Stimulated activated naive CD4-positive, alpha-beta T cell (primary cell): ENCODE results near the gene PURA.
A peak's percentile ranks its signal among the peaks of the same experiment; 100 is the strongest.

Experiments used
- DNase-seq, 6 experiments: peaks; one replicate each; lab custom pipeline; 2025; lab: John Stamatoyannopoulos, UW

PURA gene

DNA sequence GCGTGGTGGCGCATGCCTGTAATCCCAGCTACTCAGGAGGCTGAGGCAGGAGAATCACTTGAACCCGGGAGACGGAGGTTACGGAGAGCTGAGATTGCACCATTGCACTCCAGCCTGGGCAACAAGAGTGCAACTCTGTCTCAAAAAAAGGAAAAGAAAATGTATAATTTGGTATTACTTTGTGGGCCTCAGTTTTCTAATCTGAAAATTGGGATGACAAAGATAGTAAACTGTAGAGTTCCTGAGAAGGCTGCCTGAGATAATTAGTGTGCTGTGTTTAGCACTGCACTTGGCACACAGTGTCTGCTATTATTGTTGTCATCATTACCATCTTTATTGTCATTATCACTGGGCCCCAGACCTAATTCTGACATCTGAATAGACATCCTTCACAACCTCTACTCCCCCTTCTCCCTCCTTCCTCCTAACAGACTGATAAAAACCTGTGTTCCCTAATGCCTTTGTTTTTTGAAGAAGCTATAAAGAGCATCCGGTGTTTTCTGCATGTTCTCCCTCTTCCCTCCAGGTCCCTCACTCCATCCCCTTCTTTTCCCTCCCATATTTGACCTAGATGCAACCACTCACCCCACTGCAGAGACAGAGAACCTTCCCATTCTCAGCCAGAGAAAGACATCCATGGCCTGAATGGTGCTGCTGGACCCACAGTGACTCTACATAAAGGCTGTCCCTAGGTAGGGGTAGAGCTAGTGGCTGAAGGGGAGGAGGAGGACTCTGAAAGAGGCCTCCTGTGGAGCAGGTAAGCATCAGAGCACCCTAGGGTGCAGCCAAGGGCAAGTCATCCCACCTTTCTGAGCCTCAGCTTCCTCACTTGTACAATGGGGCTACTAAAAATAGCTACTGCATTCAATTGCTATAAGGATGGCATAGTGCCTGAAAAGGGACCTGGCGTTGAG lies 45.4 kb downstream of the PURA start:
- DNase-seq, result no peak

DNA sequence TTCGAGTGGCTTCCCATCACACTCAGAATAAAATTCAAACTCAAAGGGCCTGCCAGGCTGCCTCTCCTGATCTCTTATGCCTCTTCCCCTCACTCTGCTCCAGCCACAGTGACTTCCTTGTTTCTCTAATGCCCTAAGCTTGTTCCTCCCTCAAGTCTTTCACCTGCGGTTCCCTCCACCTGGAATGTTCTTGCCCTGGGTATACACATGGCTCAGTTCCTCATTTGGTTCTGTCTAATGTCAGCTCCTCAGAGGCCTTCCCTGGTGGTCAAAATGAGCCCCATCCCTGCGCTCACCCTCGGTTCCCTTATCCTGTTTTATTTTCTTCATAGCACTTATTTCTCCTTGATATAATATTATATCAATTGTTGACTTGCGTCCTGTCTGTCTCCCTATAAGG lies 48.4 kb downstream of the PURA start:
- DNase-seq, result no peak

DNA sequence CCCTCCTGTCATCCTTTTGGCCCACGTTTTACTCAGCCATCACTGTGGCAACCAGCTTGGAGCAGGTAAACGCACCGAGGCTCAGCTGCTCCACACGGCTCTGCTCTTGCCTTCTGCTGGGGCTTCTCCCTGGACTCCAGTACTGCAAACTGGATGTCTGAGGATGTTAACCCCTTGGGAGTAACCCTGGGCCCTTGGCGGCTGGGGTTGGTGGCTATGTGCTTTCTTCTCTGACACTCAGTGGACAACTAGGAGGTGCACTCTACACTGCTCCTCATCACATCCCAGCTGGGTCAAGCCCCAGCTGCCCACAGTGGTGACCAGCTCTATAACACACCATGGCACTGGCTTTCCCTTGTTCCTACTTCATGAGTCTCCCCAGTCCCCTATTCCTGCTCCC lies 48.9 kb downstream of the PURA start:
- no peak for DNase-seq

- DNase-seq, result no peak
Measured at GRCh38 chr5:140165101-140165922, 51.4 kb downstream of the PURA start.

- no peak for DNase-seq
Measured at GRCh38 chr5:140165923-140166270, 52.0 kb downstream of the PURA start.

GRCh38 chr5:140166911-140167310 lies 53.0 kb downstream of the PURA start:
- DNase-seq, result no peak

GRCh38 chr5:140168371-140168770 lies 54.5 kb downstream of the PURA start:
- DNase-seq, result no peak

- DNase-seq, result no peak
Measured at GRCh38 chr5:140169410-140169809, 55.5 kb downstream of the PURA start.

- no peak for DNase-seq
Measured at GRCh38 chr5:140172483-140172882, 58.6 kb downstream of the PURA start.

GRCh38 chr5:140174014-140174413 lies 60.1 kb downstream of the PURA start:
- no peak for DNase-seq

DNA sequence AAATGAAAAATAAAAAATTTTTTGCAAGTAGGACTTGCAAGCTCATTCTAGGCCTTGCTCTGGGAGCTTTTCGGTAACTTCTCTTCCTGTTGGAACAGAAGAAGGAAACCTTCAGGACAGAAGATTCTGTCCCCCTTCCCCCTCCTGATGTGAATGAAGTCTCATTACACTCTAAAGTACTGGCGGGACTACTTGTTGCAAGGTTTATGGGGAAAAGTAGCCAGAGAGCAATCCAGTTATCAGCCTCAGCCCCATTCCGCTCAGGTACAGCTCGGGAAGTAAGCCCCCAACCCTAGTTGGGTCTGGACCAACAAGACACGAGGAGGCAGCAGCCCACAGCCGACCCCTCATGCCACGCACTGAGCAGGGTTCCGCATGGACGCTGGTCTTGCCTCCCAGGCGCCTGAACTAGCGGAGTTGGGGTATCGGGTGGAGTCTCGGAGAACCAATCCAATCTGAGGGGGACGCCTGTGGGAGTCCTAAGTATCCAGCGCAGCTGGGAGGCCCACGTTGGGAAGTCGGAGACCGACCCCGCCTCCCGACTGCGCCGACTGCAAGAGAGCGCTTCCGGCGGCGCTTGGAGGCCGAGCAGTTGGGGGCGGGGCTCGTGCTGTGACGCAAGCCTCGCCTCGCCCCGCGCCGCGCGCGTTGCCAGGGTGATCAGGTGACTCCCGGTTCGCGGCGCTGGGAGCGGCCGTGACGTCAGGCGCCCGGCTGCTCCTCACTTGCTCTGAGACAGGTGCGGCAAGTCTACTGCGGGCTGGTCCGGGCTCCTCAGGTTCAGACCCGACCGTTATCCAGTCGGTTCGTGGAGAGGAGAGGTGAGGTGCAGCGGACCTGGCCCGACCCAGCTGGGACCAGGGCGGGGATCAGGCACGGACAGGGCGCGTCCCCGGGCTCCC lies 60.8 kb downstream of the PURA start, which contains the start of gene CYSTM1:
CYSTM1 (plus strand) TSS at position 724 of the 902 bp plus-strand sequence. CDS start 19,278 bp downstream, outside the sequence.
- DNase-seq, result peak; percentile 93 to 95 (median 95)
